Subcutaneous adipose tissue (tissue), 4 donors: ENCODE data around the gene KRTAP9-1. TPM values are rescaled to one million over a fixed set of nuclear protein-coding genes. Genes with fewer than 3 reads are reported as not detected.
"Not testable (repeated sequence)": the region's sequence is repeated elsewhere in the genome, so short reads cannot be mapped to it uniquely, and the experiment has no call there.

ENCODE experiments used
- CTCF ChIP-seq: fragments of 450-650 bp; IDR thresholded peaks from one replicate; pipeline ENCODE4 v1.5.1; 2016; ENCODE audit warnings: low read depth, mild to moderate bottlenecking, control low read depth, antibody characterized with exemption, moderate library complexity
- total RNA-seq, 4 donors: library from RNA; depleted of rRNA; stranded (reverse); fragments of >200 nt; gene quantifications; one replicate each; pipeline ENCODE4 v1.1.0, GENCODE V29; 2016

KRTAP9-1 gene
- total RNA-seq = not detected

GRCh38 chr17:41189837-41190318, at the start of gene KRTAP9-1:
Gene KRTAP9-1, plus strand, starts transcription at chr17:41189887. Its CDS starts 0 bp downstream, at chr17:41189887.
- TF ChIP-seq CTCF = not testable (repeated sequence)

DNA sequence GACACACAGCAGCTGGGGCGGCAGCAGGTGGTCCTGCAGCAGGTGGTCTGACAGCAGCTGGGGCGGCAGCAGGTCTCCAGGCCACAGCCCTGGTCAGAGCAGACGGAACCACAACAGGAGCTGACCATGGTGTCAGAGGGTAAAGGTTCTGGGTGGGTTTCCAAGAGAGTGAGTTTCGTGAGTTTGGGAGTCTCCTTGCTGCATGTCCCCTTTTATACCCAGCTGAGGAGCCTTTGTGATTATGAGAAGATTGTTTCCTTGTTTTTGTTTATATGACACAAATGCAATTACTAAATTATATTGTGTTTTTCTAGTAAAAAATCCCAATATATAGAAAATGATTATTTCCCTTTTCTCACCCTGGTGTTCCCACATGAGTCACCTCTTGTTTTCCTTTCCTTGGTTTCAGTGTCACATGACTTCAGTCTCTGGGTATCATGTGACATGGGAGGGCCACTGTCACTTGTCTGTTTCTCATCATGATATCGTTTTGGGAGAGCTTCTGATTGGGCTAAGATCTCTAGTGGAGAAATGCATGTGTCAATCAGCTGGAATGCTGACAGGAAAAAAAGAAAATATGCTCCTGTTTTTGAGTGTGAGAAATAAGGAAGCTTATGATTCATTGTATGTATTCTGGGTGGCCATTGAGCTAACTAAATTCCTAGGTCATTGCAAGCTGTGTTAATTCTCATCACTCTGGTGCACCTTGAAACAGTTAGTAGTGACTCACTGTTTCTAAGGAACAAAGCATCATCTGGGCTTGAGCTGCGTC, 49.1 kb upstream of the KRTAP9-1 start, which contains the start of gene KRTAP4-6:
KRTAP4-6 (minus strand) TSS at position 185 of the 772 bp plus-strand sequence; CDS start at position 128, 57 bp downstream.
- no peak for TF ChIP-seq CTCF

DNA sequence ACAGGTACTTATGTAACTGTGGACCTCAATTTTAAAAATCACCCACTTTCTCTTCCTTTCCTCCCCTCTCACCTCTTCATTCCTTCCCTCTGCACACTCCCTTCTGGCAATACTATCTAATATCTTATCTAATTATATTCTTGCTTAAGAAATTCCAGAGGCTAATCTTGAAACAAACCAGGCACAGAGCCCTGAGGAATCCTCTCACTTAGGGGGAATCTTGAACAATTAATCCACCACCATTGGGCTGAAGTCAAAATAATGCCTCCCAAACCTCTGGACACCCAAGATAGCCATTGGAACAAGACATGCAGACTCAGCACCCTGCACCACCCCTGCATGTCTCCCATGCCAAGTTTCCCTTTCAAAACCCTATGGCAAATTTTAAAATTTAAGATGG, 48.3 kb upstream of the KRTAP9-1 start:
- no peak for TF ChIP-seq CTCF

DNA sequence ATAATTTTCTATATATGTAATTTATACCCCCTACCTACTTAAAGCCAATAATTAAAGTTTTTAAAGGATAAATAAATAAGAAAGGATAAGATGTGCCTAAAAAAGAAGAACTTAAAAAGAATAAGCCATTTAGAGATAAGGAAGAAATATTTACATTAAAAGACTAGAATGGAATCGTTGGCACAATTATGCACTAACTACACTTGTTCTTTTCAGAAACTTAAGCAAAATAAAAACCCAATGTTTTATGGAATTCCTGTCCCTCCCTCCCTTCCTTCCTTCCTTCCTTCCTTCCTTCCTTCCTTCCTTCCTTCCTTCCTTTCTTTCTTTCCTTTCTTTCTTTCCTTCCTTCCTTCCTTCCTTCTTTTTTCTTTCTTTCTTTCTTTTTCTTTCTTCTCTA, 44.8 kb upstream of the KRTAP9-1 start:
- TF ChIP-seq CTCF = no peak

- no peak for TF ChIP-seq CTCF
Measured at GRCh38 chr17:41145261-41145660, 44.4 kb upstream of the KRTAP9-1 start.

GRCh38 chr17:41147531-41148204, 42.0 kb upstream of the KRTAP9-1 start:
- no peak for TF ChIP-seq CTCF

DNA sequence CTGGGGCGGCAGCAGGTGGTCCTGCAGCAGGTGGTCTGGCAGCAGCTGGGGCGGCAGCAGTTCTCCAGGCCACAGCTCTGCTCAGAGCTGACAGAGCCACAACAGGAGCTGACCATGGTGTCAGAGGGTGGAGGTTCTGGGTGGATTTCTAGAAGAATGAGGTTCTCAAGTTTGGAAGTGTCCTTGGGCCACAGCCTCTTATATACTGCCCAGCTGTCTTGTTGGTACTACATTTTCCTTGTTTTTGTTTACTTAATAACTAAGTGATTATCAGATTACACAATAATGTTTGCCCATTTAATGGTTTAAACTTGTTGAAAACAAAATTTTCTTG, 40.1 kb upstream of the KRTAP9-1 start, which contains the start of gene KRTAP4-5:
KRTAP4-5 (minus strand) TSS at position 174 of the 334 bp plus-strand sequence; CDS start at position 116, 58 bp downstream.
- no peak for TF ChIP-seq CTCF
